GM23338 (cell line): Measurements from ENCODE around the gene ANO6. TPM values are rescaled to one million over a fixed set of nuclear protein-coding genes. Genes with fewer than 3 reads are reported as not detected.

Experiments used
- ATAC-seq: fragments of 200-7000 bp; cut with Tn5 transposase; 3 replicates; pipeline ENCODE4 v1.9.1; 2020
- DNase-seq: peaks from one replicate; pipeline ENCODE4 v3.0.0-alpha.2; 2015; ENCODE audit warnings: low spot score
- H2AFZ ChIP-seq: fragments of 200-600 bp; sonication (generic); 2 replicates; pipeline ENCODE4 v1.8.0; 2016; ENCODE audit warnings: antibody characterized with exemption, mild to moderate bottlenecking, moderate library complexity
- H3F3A ChIP-seq: fragments of 200-600 bp; sonication (generic); replicated peaks from 2 replicates; pipeline ENCODE4 v1.8.0; 2017; ENCODE audit warnings: antibody characterized with exemption, mixed run types, low read depth
- H3K27ac ChIP-seq: fragments of 200-600 bp; sonication (generic); 2 replicates; pipeline ENCODE4 v1.6.1; 2016; ENCODE audit warnings: low read depth
- H3K27me3 ChIP-seq: fragments of 200-600 bp; sonication (generic); 2 replicates; pipeline ENCODE4 v1.8.0; 2016; ENCODE audit warnings: mild to moderate bottlenecking, mixed run types, moderate library complexity; ENCODE audit not compliant: insufficient read depth
- H3K36me3 ChIP-seq: fragments of 200-600 bp; sonication (generic); 2 replicates; pipeline ENCODE4 v1.8.0; 2016; ENCODE audit warnings: mild to moderate bottlenecking; ENCODE audit not compliant: insufficient read depth
- H3K4me1 ChIP-seq: fragments of 200-600 bp; sonication (generic); 2 replicates; pipeline ENCODE4 v1.8.0; 2016; ENCODE audit warnings: mild to moderate bottlenecking, moderate library complexity; ENCODE audit not compliant: insufficient read depth
- H3K4me2 ChIP-seq: fragments of 200-600 bp; sonication (generic); 2 replicates; pipeline ENCODE4 v1.7.1; 2017; ENCODE audit warnings: mixed run types
- H3K4me3 ChIP-seq: fragments of 200-600 bp; sonication (generic); 2 replicates; pipeline ENCODE4 v1.6.1; 2016; ENCODE audit warnings: mixed run types
- H3K79me2 ChIP-seq: fragments of 200-600 bp; sonication (generic); replicated peaks from 2 replicates; pipeline ENCODE4 v1.8.0; 2017; ENCODE audit warnings: mild to moderate bottlenecking; ENCODE audit not compliant: insufficient read depth
- H3K9me2 ChIP-seq: fragments of 200-600 bp; sonication (generic); 2 replicates; pipeline ENCODE4 v1.8.0; 2017; ENCODE audit not compliant: insufficient read depth
- H4K20me1 ChIP-seq: fragments of 200-600 bp; sonication (generic); replicated peaks from 2 replicates; pipeline ENCODE4 v1.8.0; 2017; ENCODE audit warnings: mild to moderate bottlenecking; ENCODE audit not compliant: insufficient read depth
- H3K27ac Mint-ChIP-seq: 2 replicates; pipeline ENCODE4 v1.8.0; 2020; ENCODE audit warnings: inconsistent platforms, mild to moderate bottlenecking, moderate library complexity, mixed read lengths
- H3K27me3 Mint-ChIP-seq: 3 replicates; pipeline ENCODE4 v1.8.0; 2022; ENCODE audit warnings: low read depth, mild to moderate bottlenecking, moderate library complexity, mixed read lengths, inconsistent platforms; ENCODE audit not compliant: insufficient read depth, poor library complexity
- H3K36me3 Mint-ChIP-seq: 3 replicates; pipeline ENCODE4 v1.8.0; 2021; ENCODE audit warnings: low read depth, mild to moderate bottlenecking, inconsistent platforms, moderate library complexity, mixed read lengths
- H3K4me1 Mint-ChIP-seq: 3 replicates; pipeline ENCODE4 v1.8.0; 2020; ENCODE audit warnings: mild to moderate bottlenecking, inconsistent platforms, mixed read lengths
- H3K4me3 Mint-ChIP-seq: 3 replicates; pipeline ENCODE4 v1.8.0; 2021; ENCODE audit warnings: moderate library complexity, mild to moderate bottlenecking, inconsistent platforms, mixed read lengths
- H3K9me3 Mint-ChIP-seq: 3 replicates; pipeline ENCODE4 v1.8.0; 2020; ENCODE audit warnings: moderate library complexity, mild to moderate bottlenecking, inconsistent platforms, mixed read lengths
- CREB1 ChIP-seq: fragments of 250-450 bp; sonication (Bioruptor Pico); IDR thresholded peaks from 2 replicates; pipeline ENCODE4 v1.5.0; 2020; ENCODE audit warnings: low read depth, mild to moderate bottlenecking, moderate library complexity
- EZH2 ChIP-seq: fragments of 200-600 bp; sonication (generic); IDR thresholded peaks from one replicate; pipeline ENCODE4 v1.8.0; 2017; ENCODE audit warnings: antibody characterized with exemption, mild to moderate bottlenecking, low read depth; ENCODE audit not compliant: unreplicated experiment
- POLR2AphosphoS5 ChIP-seq: IDR thresholded peaks from 2 replicates; pipeline ENCODE4 v1.6.1; 2016; ENCODE audit warnings: antibody characterized with exemption, low read depth
- STAT1 ChIP-seq: IDR thresholded peaks from one replicate; pipeline ENCODE4 v1.6.1; 2016; ENCODE audit warnings: antibody characterized with exemption; ENCODE audit not compliant: unreplicated experiment
- ZNF331 ChIP-seq: fragments of 250-450 bp; sonication (Bioruptor Pico); IDR thresholded peaks from 2 replicates; pipeline ENCODE4 v1.5.0; 2020; ENCODE audit warnings: low read depth, mild to moderate bottlenecking, moderate library complexity
- polyA plus RNA-seq: library from polyadenylated mRNA; unstranded; fragments of >200 nt; fragmentation: Nextera tagmentation; extraction: Ambion mirVana; gene quantifications from 2 replicates; pipeline ENCODE4 v1.2.1, GENCODE V29; 2016
- total RNA-seq: library from RNA; depleted of rRNA; stranded (reverse); fragments of >200 nt; shearing (Covaris generic); gene quantifications from 2 replicates; pipeline ENCODE4 v1.2.3, GENCODE V29; 2014
- TF ChIP-seq, protein P1 (sequence below): IDR thresholded peaks from one replicate; pipeline ENCODE4 v1.6.1; 2018; ENCODE audit warnings: antibody characterized with exemption; ENCODE audit not compliant: unreplicated experiment

ANO6 gene
- total and polyA plus RNA-seq, 2 experiments from 2014 or later = 21.1 to 48.9 TPM

DNA sequence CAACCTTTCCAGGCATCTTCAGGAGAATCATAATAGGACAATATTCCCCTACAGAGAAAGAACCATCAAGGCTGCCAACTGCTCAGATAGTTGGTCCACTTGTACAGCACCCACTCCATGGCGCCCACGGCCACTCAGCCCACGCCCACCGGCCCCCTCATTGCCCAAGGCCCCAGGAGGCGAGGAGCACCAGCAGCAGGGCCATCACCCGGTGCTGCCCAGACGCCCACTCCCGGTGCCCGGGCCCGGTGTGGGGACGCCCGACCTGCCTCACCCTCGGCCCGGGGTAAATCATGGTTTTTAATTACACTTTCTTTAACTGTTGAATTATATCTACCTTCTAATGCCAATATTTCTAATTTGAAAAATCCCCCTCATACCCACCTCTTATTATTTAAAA, 41.3 kb upstream of the ANO6 start:
- Mint-ChIP-seq H3K36me3 (peaks cover 58% of the 10 kb centered on the region), H3K27me3 (no peaks in the 10 kb centered on the region)

DNA sequence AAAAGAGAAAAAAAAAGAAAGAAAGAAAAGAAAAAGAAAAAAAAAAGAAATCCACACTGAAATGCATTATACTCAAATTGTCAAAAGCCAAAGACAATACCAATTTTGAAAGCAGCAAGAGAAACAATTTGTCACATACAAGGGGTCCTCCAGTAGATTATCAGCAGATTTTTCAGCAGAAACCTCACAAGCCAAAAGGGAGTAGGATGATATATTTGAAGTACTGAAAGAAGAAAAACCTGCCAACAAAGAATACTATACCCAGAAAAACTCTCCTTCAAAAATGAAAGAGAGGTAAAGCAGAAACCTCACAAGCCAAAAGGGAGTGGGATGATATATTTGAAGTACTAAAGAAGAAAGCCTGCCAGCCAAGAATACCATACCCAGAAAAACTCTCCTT, 37.1 kb upstream of the ANO6 start:
- Histone ChIP-seq H3K27ac (no peak overlapping the region), H3K4me3 (no peak overlapping the region), H3F3A (no peaks in the 10 kb centered on the region), H3K4me2 (no peak overlapping the region), H2AFZ (no peak overlapping the region), H3K36me3 (peaks cover 28% of the 10 kb centered on the region), H3K4me1 (no peaks in the 10 kb centered on the region), H3K79me2 (no peaks in the 10 kb centered on the region), H4K20me1 (no peaks in the 10 kb centered on the region), H3K9me2 (no peaks in the 10 kb centered on the region), H3K27me3 (no peaks in the 10 kb centered on the region)
- DNase-seq (no peak), ATAC-seq (no peak)
- no peaks in the 10 kb centered on the region for H3K27me3 Mint-ChIP-seq
- H3K4me1 Mint-ChIP-seq = no peaks in the 10 kb centered on the region
- no peak overlapping the region for H3K27ac Mint-ChIP-seq
- H3K4me3 Mint-ChIP-seq = no peak overlapping the region
- peaks cover 65% of the 10 kb centered on the region for H3K36me3 Mint-ChIP-seq
- peaks cover 49% of the 10 kb centered on the region for H3K9me3 Mint-ChIP-seq
- TF ChIP-seq EZH2 = no peak
- TF ChIP-seq ZNF331 = no peak
- no peak for TF ChIP-seq POLR2AphosphoS5

More for the DNA sequence above, 41.3 kb upstream of the ANO6 start:
- Histone ChIP-seq H3K4me2 (no peak overlapping the region), H3K4me3 (no peak overlapping the region), H3K27me3 (no peaks in the 10 kb centered on the region), H3F3A (no peaks in the 10 kb centered on the region), H3K79me2 (no peaks in the 10 kb centered on the region), H3K9me2 (no peaks in the 10 kb centered on the region), H3K27ac (no peak overlapping the region), H2AFZ (no peak overlapping the region), H4K20me1 (no peaks in the 10 kb centered on the region), H3K4me1 (no peaks in the 10 kb centered on the region), H3K36me3 (peaks cover 28% of the 10 kb centered on the region)
- DNase-seq (no peak), ATAC-seq (no peak)
- TF ChIP-seq STAT1 = no peak
- no peak overlapping the region for H3K27ac Mint-ChIP-seq
- H3K4me1 Mint-ChIP-seq = no peaks in the 10 kb centered on the region
- H3K9me3 Mint-ChIP-seq = peaks cover 45% of the 10 kb centered on the region
- no peak overlapping the region for H3K4me3 Mint-ChIP-seq

DNA sequence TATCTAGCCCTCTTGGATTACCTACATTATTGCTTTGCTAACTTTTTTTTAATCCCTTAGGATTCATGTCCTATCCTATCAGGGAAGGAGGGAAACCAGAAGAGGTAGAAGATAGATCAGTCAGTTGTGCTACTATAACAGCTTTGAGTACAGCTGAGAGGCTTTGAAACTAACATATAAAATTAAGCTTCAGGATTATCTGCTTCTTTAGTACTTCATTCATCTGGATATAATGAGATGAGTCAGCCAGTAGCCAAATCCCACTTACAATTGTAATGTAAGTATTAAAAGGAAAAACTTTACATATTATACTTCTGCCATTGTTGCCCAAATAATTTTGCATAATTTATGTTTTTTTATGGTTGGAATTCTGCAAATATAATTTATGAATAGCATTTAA, 33.4 kb upstream of the ANO6 start:
- Histone ChIP-seq H3K4me3 (no peak overlapping the region), H2AFZ (no peak overlapping the region), H3F3A (no peaks in the 10 kb centered on the region), H3K9me2 (no peaks in the 10 kb centered on the region), H3K4me2 (no peak overlapping the region), H3K4me1 (no peaks in the 10 kb centered on the region), H3K27ac (no peak overlapping the region), H3K27me3 (no peaks in the 10 kb centered on the region), H3K79me2 (no peaks in the 10 kb centered on the region), H3K36me3 (peaks cover 7% of the 10 kb centered on the region; the same call in 1 of the 2 replicates), H4K20me1 (no peaks in the 10 kb centered on the region)
- Mint-ChIP-seq H3K4me1 (no peaks in the 10 kb centered on the region; the same call in 2 of the 3 replicates), H3K27ac (no peak overlapping the region), H3K9me3 (peaks cover 23% of the 10 kb centered on the region), H3K4me3 (no peak overlapping the region), H3K27me3 (no peaks in the 10 kb centered on the region), H3K36me3 (peaks cover 28% of the 10 kb centered on the region)
- no peak for DNase-seq
- no peak for ATAC-seq
- no peak for TF ChIP-seq CREB1 (CRISPR knock-in tag)
- TF ChIP-seq, protein P1, sequence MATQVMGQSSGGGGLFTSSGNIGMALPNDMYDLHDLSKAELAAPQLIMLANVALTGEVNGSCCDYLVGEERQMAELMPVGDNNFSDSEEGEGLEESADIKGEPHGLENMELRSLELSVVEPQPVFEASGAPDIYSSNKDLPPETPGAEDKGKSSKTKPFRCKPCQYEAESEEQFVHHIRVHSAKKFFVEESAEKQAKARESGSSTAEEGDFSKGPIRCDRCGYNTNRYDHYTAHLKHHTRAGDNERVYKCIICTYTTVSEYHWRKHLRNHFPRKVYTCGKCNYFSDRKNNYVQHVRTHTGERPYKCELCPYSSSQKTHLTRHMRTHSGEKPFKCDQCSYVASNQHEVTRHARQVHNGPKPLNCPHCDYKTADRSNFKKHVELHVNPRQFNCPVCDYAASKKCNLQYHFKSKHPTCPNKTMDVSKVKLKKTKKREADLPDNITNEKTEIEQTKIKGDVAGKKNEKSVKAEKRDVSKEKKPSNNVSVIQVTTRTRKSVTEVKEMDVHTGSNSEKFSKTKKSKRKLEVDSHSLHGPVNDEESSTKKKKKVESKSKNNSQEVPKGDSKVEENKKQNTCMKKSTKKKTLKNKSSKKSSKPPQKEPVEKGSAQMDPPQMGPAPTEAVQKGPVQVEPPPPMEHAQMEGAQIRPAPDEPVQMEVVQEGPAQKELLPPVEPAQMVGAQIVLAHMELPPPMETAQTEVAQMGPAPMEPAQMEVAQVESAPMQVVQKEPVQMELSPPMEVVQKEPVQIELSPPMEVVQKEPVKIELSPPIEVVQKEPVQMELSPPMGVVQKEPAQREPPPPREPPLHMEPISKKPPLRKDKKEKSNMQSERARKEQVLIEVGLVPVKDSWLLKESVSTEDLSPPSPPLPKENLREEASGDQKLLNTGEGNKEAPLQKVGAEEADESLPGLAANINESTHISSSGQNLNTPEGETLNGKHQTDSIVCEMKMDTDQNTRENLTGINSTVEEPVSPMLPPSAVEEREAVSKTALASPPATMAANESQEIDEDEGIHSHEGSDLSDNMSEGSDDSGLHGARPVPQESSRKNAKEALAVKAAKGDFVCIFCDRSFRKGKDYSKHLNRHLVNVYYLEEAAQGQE = no peak
